B cell (primary cell): ENCODE results near the gene EPHA5. TPM values are rescaled to one million over a fixed set of nuclear protein-coding genes. Genes with fewer than 3 reads are reported as not detected.

ENCODE experiments used
- ATAC-seq: fragments of 200-7000 bp; cut with Tn5 transposase; one replicate; pipeline ENCODE4 v1.10.0; 2021; ENCODE audit warnings: low read depth, mild to moderate bottlenecking, moderate number of reproducible peaks, moderate library complexity
- CTCF ChIA-PET: fragments of 350-600 bp; sonication (Branson Sonifier 250); formaldehyde crosslinking; loops from one replicate; lab custom pipeline; 2021; ENCODE audit warnings: antibody characterized with exemption, inconsistent platforms; lab: Charles Lee
- POLR2A ChIA-PET: fragments of 350-600 bp; sonication (Branson Sonifier 250); formaldehyde crosslinking; loops from one replicate; lab custom pipeline; 2021; ENCODE audit warnings: antibody characterized with exemption; lab: Charles Lee
- DNase-seq: peaks from one replicate; pipeline ENCODE4 v3.0.0; 2013
- H2AFZ ChIP-seq: 2 replicates; pipeline ENCODE4 v1.6.1; 2012; ENCODE audit warnings: mild to moderate bottlenecking, low read depth, low read length; ENCODE audit not compliant: insufficient read depth, poor library complexity, severe bottlenecking
- H3K27ac ChIP-seq, 2 donors: 1 replicate in 1 of 2; 2 replicates in 1 of 2; pipeline ENCODE4 v1.5.1; 2012 to 2013; ENCODE audit warnings: low read length in 2 of 2, mild to moderate bottlenecking in 2 of 2, moderate library complexity in 1 of 2
- H3K27me3 ChIP-seq, 4 experiments: fragments of 200-600 bp in 1 of 4; sonication (generic) in 1 of 4; replicated peaks in 1 of 4; 1 replicate in 2 of 4; 2 replicates in 2 of 4; pipeline versions ENCODE4 v1.6.1 to v1.7.0; 2013 to 2016; ENCODE audit warnings: low read length in 3 of 4, mild to moderate bottlenecking in 2 of 4, mixed read lengths in 1 of 4, moderate library complexity in 1 of 4; ENCODE audit not compliant: insufficient read depth in 4 of 4, control insufficient read depth in 3 of 4; ENCODE audit errors: control extremely low read depth in 1 of 4
- H3K36me3 ChIP-seq, 2 experiments: replicated peaks in 1 of 2; 1 replicate in 1 of 2; 2 replicates in 1 of 2; pipeline versions ENCODE4 v1.6.1 to v1.7.1; 2013; ENCODE audit warnings: low read length in 1 of 2; ENCODE audit not compliant: insufficient read depth in 2 of 2, control insufficient read depth in 1 of 2; ENCODE audit errors: control extremely low read depth in 1 of 2, extremely low read depth in 1 of 2
- H3K4me1 ChIP-seq, 2 donors: fragments of 200-600 bp in 1 of 2; sonication (generic) in 1 of 2; 1 replicate in 1 of 2; 2 replicates in 1 of 2; pipeline versions ENCODE4 v1.5.1 to v1.6.1; 2013 to 2017; ENCODE audit warnings: low read length in 2 of 2; ENCODE audit not compliant: control insufficient read depth in 2 of 2, insufficient read depth in 2 of 2
- H3K4me2 ChIP-seq: replicated peaks from 2 replicates; pipeline ENCODE3; 2012; ENCODE audit warnings: mild to moderate bottlenecking, low read depth, low read length; ENCODE audit not compliant: poor library complexity, severe bottlenecking
- H3K4me3 ChIP-seq, 5 experiments: fragments of 200-600 bp in 1 of 5; sonication (generic) in 1 of 5; 1 replicate in 3 of 5; 2 replicates in 2 of 5; pipeline versions ENCODE4 v1.5.1 to v1.7.0; 2011 to 2016; ENCODE audit warnings: low read length in 4 of 5, mild to moderate bottlenecking in 4 of 5, low read depth in 2 of 5, control low read depth in 1 of 5, moderate library complexity in 1 of 5; ENCODE audit not compliant: insufficient read depth in 1 of 5; ENCODE audit errors: control extremely low read depth in 1 of 5, extremely low read depth in 1 of 5
- H3K79me2 ChIP-seq: fragments of 200-600 bp; sonication (generic); one replicate; pipeline ENCODE4 v1.6.0; 2016; ENCODE audit warnings: low read length; ENCODE audit not compliant: control insufficient read depth, insufficient read depth
- H3K9ac ChIP-seq: fragments of 200-600 bp; sonication (generic); 2 replicates; pipeline ENCODE4 v1.6.1; 2017; ENCODE audit warnings: mild to moderate bottlenecking, low read length, moderate library complexity
- H3K9me3 ChIP-seq, 3 donors: one replicate each; pipeline versions ENCODE4 v1.6.1 to v1.7.1; 2013; ENCODE audit warnings: low read length in 2 of 3; ENCODE audit not compliant: control insufficient read depth in 2 of 3, insufficient read depth in 1 of 3; ENCODE audit errors: control extremely low read depth in 1 of 3
- H4K20me1 ChIP-seq: 2 replicates; pipeline ENCODE4 v1.6.0; 2012; ENCODE audit warnings: mild to moderate bottlenecking, low read length; ENCODE audit not compliant: insufficient read depth, control insufficient read depth, poor library complexity, severe bottlenecking
- H3K27ac Mint-ChIP-seq: one replicate; pipeline ENCODE4 v1.8.0; 2021; ENCODE audit warnings: mixed read lengths
- H3K27me3 Mint-ChIP-seq: one replicate; pipeline ENCODE4 v1.8.0; 2021; ENCODE audit warnings: mixed read lengths
- H3K4me1 Mint-ChIP-seq: one replicate; pipeline ENCODE4 v1.8.0; 2021; ENCODE audit warnings: mixed read lengths
- H3K4me3 Mint-ChIP-seq: one replicate; pipeline ENCODE4 v1.8.0; 2021; ENCODE audit warnings: mixed read lengths
- H3K9me3 Mint-ChIP-seq: one replicate; pipeline ENCODE4 v1.8.0; 2022; ENCODE audit warnings: mixed read lengths; ENCODE audit not compliant: insufficient read depth
- CTCF ChIP-seq: fragments of 200-600 bp; IDR thresholded peaks from one replicate; pipeline ENCODE4 v1.8.0; 2022; ENCODE audit warnings: antibody characterized with exemption, mild to moderate bottlenecking
- EZH2 ChIP-seq: IDR thresholded peaks from 2 replicates; pipeline ENCODE4 v1.6.1; 2012; ENCODE audit warnings: borderline replicate concordance, low read depth, mild to moderate bottlenecking, moderate library complexity, low read length; ENCODE audit not compliant: insufficient read depth, poor library complexity, severe bottlenecking
- WGBS: methylation state at CpG from one replicate; pipeline ENCODE4 v1.1.5; 2013; ENCODE audit warnings: missing lambda C conversion rate; ENCODE audit not compliant: insufficient coverage; 5-methylcytosine and 5-hydroxymethylcytosine counted together
- intact Hi-C: fragments of 100-400 bp; cut with micrococcal nuclease; formaldehyde crosslinking; loops from one replicate; pipeline ENCODE4 v1.10.0; 2022
- polyA plus RNA-seq: library from polyadenylated mRNA; depleted of rRNA; stranded (reverse); fragments of >200 nt; gene quantifications from 2 replicates; pipeline ENCODE4 v1.2.3, GENCODE V29; 2012
- total RNA-seq, 2 donors: library from RNA; stranded (reverse); fragments of 120-200 nt in 1 of 2; gene quantifications; 1 replicate in 1 of 2; 2 replicates in 1 of 2; pipeline versions ENCODE4 v1.2.3 to v1.2.4, GENCODE V29; 2013 to 2022

EPHA5 gene
- total and polyA plus RNA-seq, 2 donors (not counting 1 experiment from before 2014, with no cell fraction given) = not detected

DNA sequence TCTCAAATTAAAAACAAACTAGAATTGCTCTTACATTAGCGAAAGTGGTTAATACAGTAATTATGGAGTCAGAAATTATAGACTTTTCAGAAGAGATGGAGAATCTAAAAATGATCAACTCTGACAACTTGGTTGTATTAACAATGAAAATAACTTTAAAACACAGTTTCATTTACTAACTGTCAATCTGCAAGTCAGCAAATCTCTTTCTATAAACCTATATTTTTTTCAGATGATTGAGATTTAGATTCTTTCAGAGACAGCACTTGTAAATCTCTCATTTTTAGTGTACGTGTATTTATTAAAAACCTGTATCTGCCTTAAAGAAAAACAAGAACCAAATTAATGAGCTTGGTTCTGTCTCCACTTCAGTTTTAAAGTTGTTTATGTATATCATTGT lies 311.4 kb downstream of the EPHA5 start:
- H3K4me3 Mint-ChIP-seq = no peak overlapping the region
- Histone ChIP-seq H2AFZ (no peak overlapping the region), H3K27ac (no peak overlapping the region), H3K9me3 (no peaks in the 10 kb centered on the region), H3K4me2 (no peak overlapping the region), H3K9ac (no peak overlapping the region), H4K20me1 (no peaks in the 10 kb centered on the region), H3K36me3 (no peaks in the 10 kb centered on the region), H3K27me3 (no peaks in the 10 kb centered on the region), H3K79me2 (no peaks in the 10 kb centered on the region), H3K4me1 (no peaks in the 10 kb centered on the region), H3K4me3 (no peak overlapping the region)
- ChIA-PET POLR2A (no interaction called here), CTCF (no interaction called here)
- H3K9me3 Mint-ChIP-seq = peaks cover 3% of the 10 kb centered on the region
- no CpG with 5 or more reads among the region's 2 CpGs for WGBS
- H3K4me1 Mint-ChIP-seq = no peaks in the 10 kb centered on the region
- H3K27ac Mint-ChIP-seq = no peak overlapping the region
- ATAC-seq (no peak), DNase-seq (no peak)
- H3K27me3 Mint-ChIP-seq = no peaks in the 10 kb centered on the region
- intact Hi-C loops = no loop called here
- TF ChIP-seq EZH2 (no peak), CTCF (no peak)

DNA sequence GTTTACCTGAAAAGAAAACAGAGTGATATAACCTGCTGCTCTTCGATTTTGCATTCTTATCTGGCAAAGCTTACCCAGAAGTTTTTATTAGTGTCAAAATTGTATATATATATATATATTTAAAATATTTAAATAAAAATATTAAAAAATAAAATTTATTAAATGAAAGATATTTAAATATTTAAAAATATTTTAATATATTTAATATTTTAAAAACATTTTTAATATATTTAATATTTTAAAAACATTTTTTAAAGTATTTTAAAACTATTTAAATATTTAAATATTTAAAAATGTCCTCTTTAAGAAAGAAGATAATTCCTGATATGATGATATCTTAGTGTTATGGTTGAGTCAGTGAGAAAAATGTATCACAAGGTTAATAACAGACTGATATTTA lies 317.2 kb downstream of the EPHA5 start:
- H3K4me1 ChIP-seq = no peaks in the 10 kb centered on the region
- Mint-ChIP-seq H3K9me3 (no peaks in the 10 kb centered on the region), H3K27ac (no peak overlapping the region), H3K4me1 (no peaks in the 10 kb centered on the region), H3K27me3 (no peaks in the 10 kb centered on the region), H3K4me3 (no peak overlapping the region)
- H3K4me3 ChIP-seq = no peak overlapping the region
- H4K20me1 ChIP-seq = no peaks in the 10 kb centered on the region
- intact Hi-C loops = no loop called here
- H3K36me3 ChIP-seq = no peaks in the 10 kb centered on the region
- no peak overlapping the region for H3K27ac ChIP-seq
- DNase-seq = no peak
- no peak overlapping the region for H3K9ac ChIP-seq
- ChIA-PET CTCF (no interaction called here), POLR2A (no interaction called here)
- ATAC-seq = no peak
- WGBS = no CpG with 5 or more reads among the region's 1 CpG
- H3K27me3 ChIP-seq = no peaks in the 10 kb centered on the region
- H3K9me3 ChIP-seq = no peaks in the 10 kb centered on the region
- TF ChIP-seq CTCF (no peak), EZH2 (no peak)
- no peak overlapping the region for H3K4me2 ChIP-seq
- no peaks in the 10 kb centered on the region for H3K79me2 ChIP-seq
- no peak overlapping the region for H2AFZ ChIP-seq
